CD4-positive, alpha-beta T cell treated with Interleukin-15 for 4 hours (primary cell): ENCODE measurements around the gene CNTNAP5.

Source experiments
- DNase-seq: peaks from one replicate; pipeline ENCODE4 v3.0.0-alpha.2; 2020; ENCODE audit warnings: low spot score

The CNTNAP5 gene

DNA sequence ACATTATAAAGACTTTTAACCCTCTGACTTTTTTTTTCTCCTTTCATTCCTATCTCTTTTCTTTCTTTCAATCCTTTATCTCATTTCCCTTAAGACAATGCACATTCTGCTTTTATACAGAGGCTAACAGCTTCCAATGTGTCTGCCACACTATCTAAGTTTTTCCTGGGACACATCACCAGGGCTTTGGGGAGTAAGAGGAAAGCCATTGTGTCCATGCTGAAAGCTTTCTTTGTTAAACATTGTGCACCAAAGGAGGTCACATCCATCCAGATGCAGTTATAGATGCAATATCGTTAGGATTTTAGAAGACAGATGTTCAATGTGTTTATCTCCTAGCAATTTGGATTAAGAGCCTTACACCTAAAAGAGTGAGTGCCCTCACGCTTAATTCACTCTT lies 534.1 kb downstream of the CNTNAP5 start:
- DNase-seq, result no peak

DNA sequence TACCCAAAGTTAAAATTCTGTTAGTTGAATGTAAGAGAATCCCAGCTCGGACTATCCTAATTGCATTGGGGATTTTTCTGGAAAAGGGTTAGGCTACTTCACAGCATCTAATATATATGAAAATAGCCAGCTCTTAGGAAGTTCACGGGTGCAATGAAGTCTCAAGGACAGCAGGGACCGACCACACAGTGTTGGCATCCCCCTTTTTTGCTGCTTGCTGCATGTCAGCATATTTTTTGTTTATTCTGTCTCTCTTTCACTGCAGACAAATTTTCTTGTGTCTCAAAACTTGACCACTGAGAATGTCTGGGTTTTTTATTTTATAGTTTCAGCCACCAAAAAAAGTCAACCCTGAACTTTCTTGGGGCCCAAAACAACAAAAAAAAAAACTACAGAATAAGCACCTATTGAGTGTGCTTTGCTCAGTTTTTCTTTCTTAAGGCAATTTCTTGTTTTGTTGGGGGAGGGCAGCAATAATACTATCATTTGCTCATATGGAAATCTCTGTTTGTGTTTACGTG lies 535.6 kb downstream of the CNTNAP5 start:
- DNase-seq, result no peak

DNA sequence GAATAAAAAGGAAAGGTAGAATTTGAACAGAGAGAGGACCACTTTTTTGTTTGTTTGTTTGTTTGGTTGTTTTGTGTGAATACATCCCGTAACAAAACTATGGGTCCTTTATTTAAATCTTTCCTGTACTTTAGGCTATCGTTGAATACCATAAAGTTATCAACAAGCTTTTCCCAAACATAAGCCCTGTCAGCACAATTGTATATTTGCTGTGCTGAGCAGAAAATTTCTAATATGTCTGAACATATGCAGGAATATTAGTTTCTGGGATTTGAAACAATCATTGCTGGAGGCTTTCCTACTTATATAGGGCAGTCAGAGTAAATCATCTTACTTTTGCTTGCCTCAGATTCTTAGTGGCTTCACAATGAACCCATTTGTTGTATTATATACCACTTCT lies 536.4 kb downstream of the CNTNAP5 start:
- DNase-seq, result no peak

DNA sequence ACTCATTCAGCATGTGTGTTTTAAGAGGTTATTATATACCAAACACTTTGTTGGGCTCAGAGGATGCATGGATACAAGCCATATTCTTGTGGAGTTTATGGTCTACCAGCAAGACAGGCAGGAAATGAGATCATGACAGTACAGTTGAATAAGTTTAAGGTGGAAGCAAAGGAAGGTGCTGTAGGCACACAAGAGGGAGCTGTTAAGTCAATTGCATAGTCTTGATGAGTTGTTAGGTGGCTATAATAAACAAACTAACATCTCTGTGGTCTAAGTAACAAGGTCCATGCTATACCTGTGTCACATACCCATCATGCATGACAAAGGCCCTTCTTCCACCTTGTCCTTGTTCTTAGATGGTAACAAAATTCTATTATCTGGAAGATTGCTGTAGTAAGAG lies 538.3 kb downstream of the CNTNAP5 start:
- no peak for DNase-seq

DNA sequence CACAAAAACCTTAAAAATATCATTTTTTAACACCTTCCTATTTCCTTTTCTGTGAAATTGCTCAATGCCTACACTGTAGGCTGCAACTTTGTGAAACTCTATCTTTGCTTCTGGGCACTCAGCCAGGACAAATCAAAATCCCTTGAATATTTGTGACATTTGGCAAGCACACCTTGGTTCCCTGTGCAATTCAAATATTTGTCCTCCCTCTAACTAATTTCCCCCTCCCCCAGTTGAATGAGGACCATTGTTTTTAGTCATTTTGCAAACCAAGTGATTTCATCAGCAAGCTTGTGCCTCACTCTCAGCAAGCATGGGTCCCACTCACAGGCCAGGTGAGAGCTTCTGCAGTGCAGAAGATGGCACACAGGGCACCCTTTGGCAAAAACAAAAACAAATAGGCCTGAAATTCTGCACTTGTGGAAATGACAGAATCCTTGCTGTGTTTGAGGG lies 541.5 kb downstream of the CNTNAP5 start:
- no peak for DNase-seq

DNA sequence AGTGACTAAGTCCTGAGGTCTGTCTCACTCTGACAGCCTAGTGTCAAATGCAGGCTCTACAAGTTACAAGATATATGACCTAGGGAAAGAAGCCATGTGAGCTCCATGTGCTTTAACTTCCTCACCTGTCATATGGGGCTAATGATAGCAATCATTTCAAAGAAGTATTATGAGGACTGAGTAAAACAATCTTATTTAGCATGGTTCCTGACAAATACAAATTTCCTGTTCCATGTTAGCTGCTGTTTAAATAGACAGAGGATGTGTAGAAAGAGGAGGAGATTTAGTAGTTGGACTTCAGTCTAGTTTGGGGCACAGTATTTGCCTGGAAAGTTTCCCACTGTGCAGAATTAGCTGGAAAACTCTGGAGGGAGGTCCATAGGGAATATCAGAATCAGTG lies 545.8 kb downstream of the CNTNAP5 start:
- no peak for DNase-seq

DNA sequence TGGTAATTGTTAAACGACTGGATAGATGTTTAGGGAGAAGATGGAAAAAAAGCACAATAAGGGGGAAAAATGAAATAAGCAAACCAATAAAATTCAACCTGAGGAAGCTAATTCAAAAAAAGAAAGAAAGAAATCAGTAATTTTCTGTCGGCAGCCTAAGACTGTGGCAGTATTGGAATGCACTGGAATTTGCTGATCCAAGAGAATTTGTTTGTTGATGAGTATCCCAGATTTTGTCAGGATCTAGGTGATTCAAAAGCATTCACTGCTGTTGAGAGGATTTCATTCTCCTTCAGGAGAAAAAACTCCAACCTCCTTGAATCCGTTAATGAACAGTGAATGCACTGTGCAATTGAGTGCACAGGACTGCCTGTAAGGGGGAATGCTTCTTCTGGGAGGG lies 546.7 kb downstream of the CNTNAP5 start:
- DNase-seq, result no peak

DNA sequence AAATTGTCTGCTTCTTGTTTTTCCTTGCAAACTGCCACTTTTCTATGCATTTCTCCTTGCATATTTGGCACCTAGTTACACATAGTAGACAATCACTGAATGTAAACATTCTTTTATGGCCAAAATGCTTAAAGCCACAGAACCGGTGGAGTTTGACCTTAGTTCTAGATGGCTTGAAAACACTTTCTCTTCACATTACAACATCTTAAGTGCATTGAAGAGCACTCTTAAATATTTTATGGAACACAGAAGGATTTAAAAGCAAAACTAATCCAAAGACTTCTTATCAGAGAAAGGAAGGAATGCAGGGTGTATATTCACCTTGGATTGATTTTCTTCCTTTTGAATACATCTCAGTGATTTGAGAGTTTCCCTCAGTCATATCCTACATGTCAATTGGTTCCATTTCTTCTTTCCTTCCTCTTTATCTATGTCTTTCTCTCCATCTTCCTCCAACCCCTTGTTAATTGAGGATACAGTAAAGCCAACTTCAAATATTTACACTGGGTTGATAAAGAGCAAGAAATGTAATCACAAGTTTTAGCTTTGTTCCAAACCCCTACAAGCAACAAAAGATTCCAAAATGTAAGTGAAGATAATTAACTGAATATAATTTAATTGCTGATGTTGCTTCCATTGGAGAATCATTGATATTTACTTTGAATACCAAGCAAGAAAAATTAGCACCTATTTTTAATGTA lies 548.0 kb downstream of the CNTNAP5 start:
- no peak for DNase-seq

DNA sequence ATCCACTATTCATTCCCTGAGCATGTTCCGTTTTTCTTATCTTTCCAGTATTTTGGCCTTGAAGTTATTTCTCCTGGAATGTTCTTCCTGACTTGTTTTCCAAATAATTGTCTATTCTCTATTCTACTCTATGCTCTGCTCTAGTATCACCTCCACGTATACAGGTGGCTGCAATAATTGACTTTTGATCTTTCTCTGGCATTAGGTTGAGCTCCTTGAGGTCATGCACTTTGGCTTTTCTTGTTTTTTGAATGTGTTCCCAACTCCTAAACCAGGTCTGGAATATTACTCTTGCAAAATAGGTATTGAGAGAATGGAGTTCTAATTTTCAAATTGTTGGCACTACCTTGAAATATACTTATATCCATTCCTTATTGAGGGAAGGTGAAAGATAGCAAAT lies 550.4 kb downstream of the CNTNAP5 start:
- no peak for DNase-seq

DNA sequence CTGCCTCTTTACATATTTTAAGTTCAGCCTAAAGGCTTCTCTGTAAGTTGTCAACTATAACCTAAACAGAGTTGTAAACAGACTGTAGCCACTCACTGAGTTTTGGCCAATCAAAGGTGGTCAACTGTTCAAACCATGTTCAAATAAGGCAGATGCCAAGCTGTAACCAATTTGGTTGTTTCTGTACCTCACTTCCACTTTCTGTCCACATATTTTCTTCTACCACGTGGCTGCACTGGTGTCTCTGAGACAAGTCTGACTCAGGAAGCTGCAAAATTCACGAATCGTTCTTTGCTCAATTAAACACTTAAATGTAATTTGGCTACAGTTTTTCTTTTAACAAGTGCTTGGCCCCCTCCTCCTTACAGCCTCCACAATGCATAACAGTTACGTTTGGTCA lies 555.2 kb downstream of the CNTNAP5 start:
- DNase-seq, result no peak

DNA sequence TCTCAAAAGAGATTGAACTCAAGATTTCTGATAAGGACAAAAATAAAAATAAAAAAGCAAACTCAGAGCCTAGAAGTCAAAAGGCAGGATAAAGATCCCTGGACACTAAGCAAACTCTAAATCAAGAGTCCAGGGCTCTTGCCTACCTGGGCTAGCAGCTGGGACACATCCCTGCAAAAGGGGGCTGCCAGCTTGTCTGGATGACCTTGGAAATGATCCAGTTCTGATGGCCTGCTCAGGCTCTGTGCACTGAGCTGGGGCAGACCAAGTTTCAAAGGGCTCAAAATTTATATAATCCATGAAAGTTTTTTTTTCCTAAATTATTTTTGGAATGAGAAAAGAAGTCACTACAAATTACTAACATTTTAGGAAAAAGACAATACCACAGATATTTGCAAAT lies 557.3 kb downstream of the CNTNAP5 start:
- no peak for DNase-seq

DNA sequence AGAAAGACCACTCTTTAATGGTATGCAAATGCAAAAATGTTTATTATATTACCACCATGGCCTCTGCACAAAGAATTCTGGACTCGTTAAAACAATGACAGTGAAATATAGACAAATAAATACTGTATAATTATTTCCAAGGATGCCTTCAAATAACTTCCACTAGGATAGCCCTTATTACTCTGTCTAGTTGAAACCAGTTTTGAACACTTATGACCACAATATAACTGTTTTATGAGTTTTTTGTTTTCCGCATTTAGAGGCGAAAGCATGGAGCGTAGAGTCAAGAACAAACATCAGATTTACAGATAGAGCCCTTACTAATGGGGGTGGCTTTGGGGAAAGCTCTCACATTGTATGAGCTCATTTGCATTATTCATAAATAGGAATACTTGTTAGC lies 559.5 kb downstream of the CNTNAP5 start:
- no peak for DNase-seq

DNA sequence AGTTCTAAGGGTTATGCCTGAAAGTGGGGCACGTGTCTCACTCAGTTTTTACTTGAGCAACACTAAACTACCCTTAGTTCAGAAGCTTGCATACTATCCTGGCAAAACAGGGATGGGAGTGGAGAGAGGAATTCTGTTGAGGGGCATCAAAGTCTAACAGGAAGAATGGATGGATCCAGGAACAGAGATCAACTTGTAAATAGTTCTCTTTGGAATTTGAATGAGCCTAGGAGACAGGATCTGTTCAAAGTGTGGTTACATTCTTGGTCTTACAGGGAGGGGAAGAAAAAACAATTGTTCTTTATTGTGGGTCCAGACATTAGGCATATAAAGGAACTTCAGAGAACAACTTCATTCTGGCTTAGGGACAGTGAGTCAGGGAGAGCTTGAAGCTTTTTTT lies 560.2 kb downstream of the CNTNAP5 start:
- no peak for DNase-seq

DNA sequence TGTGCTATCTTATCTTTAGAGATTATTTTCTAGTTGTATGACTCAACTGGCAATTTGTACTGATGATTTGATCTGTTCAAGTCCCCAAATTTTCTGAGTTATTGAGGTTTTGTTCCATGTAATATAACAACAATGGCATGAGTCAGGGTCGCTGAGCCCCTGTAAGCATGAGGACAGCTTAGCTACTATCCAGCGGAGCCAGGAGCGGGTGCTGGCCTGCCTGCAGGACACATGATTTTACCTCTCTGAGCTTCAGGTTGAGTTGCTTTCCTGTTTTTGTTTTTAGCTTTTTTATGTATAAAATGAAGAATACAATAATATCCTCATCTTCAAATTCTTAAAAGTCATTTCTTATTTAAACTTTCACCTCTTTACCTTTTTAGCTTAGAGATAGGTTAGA lies 561.1 kb downstream of the CNTNAP5 start:
- DNase-seq, result no peak

DNA sequence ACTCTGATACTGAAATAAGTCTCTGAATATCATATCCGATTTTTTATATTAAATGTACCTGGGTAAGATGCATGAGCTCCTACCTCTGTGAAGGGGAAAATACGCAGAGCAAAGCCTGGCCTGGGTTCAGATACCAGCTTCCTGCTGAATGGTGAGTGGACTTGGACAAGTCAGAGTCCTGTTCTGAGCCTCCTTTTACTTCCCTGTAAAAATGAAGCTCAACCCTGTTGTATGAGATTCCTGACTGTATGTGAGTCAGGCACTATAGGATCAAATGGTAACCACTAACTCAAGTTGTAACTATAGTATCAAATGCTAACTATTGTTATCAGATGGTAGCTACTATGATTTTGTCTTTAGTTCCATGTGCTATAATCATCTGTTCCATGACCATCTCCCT lies 561.7 kb downstream of the CNTNAP5 start:
- DNase-seq, result no peak

DNA sequence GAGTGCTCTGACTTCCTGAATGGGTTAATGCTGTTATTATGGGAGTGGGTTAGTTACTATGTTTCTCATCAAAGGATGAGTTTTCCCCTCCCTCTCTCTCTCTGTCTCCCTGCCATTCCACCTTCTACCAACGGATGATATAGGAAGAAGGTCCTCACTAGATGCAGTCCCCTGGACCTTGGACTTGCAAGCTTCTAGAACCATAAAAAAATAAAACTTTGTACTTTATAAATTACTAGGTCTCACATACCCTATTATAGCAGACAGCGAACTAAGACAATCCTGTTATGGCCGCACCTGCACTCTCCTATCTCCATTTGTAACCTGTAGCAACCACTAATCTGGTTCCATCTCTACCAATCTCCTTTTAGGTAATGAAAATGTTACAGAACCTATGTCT lies 564.9 kb downstream of the CNTNAP5 start:
- DNase-seq, result no peak

DNA sequence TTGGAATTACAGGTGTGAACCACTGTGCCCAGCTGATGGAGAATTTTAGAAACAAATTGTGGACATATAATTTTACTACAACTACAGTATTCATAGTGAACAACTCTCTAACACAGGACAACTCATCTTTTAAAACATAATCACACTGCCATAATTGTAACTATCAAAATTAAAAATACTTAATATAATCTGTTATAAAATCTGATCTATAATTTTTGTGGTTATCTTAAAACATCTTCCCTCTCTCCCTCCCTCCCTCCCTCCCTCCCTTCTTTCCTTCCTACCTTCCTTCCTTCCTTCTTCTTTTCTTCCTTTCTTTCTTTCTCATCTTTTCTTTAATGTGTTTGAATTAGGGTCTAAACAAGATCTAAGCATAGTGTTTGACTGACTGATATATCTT lies 577.7 kb downstream of the CNTNAP5 start:
- no peak for DNase-seq

DNA sequence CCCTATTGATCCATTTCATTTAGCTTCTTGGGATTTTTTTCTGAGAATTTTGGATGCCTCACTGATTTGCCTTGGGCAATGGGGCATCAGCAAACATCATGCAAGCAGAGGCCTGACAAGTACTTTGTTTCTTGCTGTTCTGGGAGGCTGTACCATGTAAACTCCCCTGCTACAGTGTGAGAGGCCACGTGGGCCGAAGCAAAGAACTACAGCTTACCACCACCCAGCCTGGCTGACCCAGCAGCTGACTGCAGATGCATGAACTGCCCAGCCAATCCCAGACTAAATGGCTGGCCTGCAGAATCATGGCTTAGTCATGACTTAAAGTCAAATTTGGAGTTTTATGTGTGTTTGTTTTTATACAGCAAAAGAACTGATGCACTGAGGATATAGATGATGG lies 579.9 kb downstream of the CNTNAP5 start:
- DNase-seq, result no peak

DNA sequence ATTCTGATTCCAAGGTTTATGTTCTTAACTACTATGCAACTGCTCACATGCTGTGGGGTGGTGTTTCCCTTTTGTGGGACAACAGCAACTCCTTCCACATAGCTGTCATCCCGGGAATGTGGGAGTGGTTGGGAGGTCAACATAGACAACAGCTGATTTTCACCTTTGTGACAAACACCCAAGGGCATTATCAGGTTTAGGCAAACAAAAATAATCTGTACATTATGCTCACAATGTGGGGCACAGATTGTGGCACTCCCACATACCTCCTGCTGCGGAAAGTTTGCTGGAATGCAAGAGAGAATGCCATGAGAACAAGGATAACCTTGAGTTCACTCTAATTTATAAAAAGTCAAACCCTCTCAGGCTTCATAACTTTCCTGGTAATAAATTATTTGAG lies 582.6 kb downstream of the CNTNAP5 start:
- DNase-seq, result no peak

DNA sequence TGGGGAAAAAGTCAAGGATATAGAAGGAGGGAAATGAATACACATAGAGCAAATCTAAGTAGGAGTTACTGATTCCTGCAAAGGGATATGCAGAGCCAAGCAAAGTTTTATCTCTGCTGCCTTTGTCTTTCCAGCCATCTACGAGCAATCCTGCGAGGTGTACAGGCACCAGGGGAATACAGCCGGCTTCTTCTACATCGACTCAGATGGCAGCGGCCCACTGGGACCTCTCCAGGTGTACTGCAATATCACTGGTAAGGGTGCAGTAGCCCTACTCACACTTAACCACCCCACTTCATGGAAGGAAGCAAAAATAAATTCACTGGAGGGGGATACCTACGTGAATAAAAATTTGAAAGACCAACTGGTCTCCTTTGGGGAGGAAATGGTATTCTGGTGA lies 584.6 kb downstream of the CNTNAP5 start:
- no peak for DNase-seq

DNA sequence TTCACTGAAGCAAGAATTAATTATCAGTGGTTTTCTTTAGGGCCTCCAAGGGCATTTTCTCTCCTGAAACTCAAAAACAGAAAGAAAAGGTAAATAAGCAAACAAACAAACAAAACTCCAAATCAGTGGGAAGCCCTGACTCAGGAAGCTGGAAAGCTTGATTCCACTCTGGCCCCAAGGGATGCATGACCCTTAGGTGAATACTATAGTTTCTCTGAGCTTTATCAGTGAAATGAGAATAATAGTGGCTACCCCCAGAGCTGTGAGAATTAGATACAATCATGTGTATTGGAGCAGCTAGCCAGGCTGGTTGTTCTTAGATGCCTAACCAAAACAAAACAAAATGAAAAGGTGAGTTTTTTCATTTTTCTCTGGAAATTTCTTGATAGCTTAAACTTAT lies 585.1 kb downstream of the CNTNAP5 start:
- no peak for DNase-seq

DNA sequence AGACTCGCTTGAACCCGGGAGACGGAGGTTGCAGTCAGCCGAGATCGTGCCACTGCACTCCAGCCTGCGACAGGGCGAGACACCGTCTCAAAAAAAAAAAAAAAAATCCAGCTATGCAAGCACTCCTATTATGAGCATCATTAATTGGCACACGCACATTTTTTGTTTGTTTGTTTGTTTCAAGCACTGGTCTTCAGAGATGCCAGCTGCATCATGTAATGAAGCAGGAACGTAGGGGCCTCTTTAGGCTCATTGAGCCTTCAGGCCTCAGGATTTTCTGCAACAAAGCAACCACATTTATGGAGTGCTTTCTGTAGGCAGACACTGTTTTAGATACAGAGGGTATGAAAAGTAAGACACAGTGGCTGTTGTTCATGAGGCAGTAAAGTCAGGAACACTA lies 585.8 kb downstream of the CNTNAP5 start:
- DNase-seq, result no peak

DNA sequence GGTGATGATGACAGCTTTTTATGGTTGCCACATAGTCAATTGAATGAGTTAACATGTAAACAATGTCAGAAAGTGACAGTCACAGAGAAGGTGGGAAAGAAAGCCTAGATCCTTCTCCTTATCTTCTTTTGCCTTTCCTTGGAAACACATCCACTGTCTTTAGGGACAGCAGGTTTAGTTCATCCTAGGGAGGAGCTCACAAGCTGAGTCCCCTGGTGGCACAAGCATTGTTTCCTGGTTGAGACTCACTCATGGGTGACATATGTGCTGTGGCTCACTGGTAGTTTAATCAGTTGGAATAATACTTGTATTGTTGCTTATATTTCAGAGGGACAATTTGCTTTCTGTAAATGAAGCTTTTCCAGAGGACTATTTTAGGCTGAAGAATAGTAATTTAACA lies 598.5 kb downstream of the CNTNAP5 start:
- no peak for DNase-seq

DNA sequence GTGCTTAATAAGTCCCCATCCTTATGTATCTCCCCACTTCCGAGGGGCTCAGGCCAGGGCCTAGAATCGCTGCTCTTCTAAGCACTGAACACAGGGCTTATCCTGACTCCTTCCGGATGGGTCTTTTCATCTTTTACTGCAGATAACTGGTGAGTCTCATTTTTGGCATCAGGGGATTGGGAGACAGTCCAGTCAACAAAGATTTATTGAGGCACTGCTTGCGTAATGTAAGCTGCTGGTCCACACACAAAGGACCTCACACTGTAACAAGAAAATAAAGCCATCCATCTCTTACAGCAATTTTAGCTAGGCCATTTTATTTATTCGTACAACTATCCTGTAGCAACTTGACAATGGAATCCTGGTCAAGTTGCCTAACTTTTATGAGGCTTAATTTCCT lies 600.5 kb downstream of the CNTNAP5 start:
- DNase-seq, result no peak
